HepG2 (cell line): ENCODE data around the gene HCFC1R1. TPM values are rescaled to one million over a fixed set of nuclear protein-coding genes. Genes with fewer than 3 reads are reported as not detected.

Experiments used
- ATAC-seq: fragments of 200-7000 bp; cut with Tn5 transposase; 3 replicates; pipeline ENCODE4 v1.9.1; 2020; ENCODE audit warnings: mild to moderate bottlenecking, moderate library complexity
- BruUV-seq: library from RNA; stranded (reverse); fragments of 400-500 nt; replicated peaks from 2 replicates; lab custom pipeline; 2021; lab: Mats Ljungman, UMichigan
- CTCF ChIA-PET: fragments of 300-600 bp; formaldehyde crosslinking; extraction: SDS; loops from one replicate; lab custom pipeline; 2021; ENCODE audit warnings: low total read pairs, inconsistent platforms, low intra/inter-chr PET ratio; lab: Yijun Ruan, JAX
- POLR2A ChIA-PET: fragments of 350-600 bp; sonication (Branson Sonifier 250); formaldehyde crosslinking; loops from one replicate; lab custom pipeline; 2020; ENCODE audit warnings: antibody characterized with exemption, inconsistent platforms; lab: Yijun Ruan, JAX
- DNase-seq: peaks from one replicate; pipeline ENCODE4 v3.0.0-alpha.2; 2015; ENCODE audit warnings: low spot score
- FAIRE-seq: peaks from 3 replicates; lab custom pipeline; 2011; peaks lifted over from hg19 to GRCh38; lab: Jason Lieb, UNC
- H2AFZ ChIP-seq: one replicate; pipeline ENCODE4 v1.6.1; 2011; ENCODE audit warnings: low read length, inconsistent platforms
- H3K27ac ChIP-seq: fragments of 300-600 bp; 3 replicates; pipeline ENCODE4 v1.8.0; 2011; ENCODE audit warnings: mixed run types, mild to moderate bottlenecking, mixed read lengths, low read length, inconsistent platforms; ENCODE audit not compliant: insufficient read depth; ENCODE audit errors: extremely low read length
- H3K27me3 ChIP-seq, 2 experiments: fragments of 200-600 bp in 1 of 2; 2 replicates in 1 of 2; 3 replicates in 1 of 2; pipeline versions ENCODE4 v1.6.0 to v1.8.0; 2011; ENCODE audit warnings: low read length in 2 of 2, mild to moderate bottlenecking in 2 of 2, moderate library complexity in 2 of 2, inconsistent platforms in 1 of 2; ENCODE audit not compliant: insufficient read depth in 2 of 2, control insufficient read depth in 1 of 2
- H3K36me3 ChIP-seq, 2 experiments: fragments of 200-600 bp in 1 of 2; replicated peaks in 1 of 2; 2 replicates in 1 of 2; 3 replicates in 1 of 2; pipeline versions ENCODE4 v1.5.1 to v1.8.0; 2011; ENCODE audit warnings: low read length in 2 of 2, inconsistent platforms in 1 of 2; ENCODE audit not compliant: insufficient read depth in 2 of 2, control insufficient read depth in 1 of 2
- H3K4me1 ChIP-seq: 2 replicates; pipeline ENCODE4 v1.5.1; 2012; ENCODE audit warnings: low read length, inconsistent platforms; ENCODE audit not compliant: insufficient read depth
- H3K4me2 ChIP-seq: 2 replicates; pipeline ENCODE4 v1.6.0; 2011; ENCODE audit warnings: low read depth, low read length, inconsistent platforms
- H3K4me3 ChIP-seq, 3 experiments: fragments of 200-600 bp in 1 of 3; sonication (generic), shearing (Covaris generic) in 1 of 3; replicated peaks in 1 of 3; 2 replicates each; pipeline ENCODE4 v1.5.1; 2011 to 2016; ENCODE audit warnings: low read length in 3 of 3, inconsistent platforms in 2 of 3, low read depth in 2 of 3, mild to moderate bottlenecking in 2 of 3, control low read depth in 1 of 3, mixed read lengths in 1 of 3; ENCODE audit not compliant: insufficient read depth in 1 of 3
- H3K79me2 ChIP-seq: one replicate; pipeline ENCODE4 v1.6.1; 2011; ENCODE audit warnings: low read length, inconsistent platforms; ENCODE audit not compliant: insufficient read depth
- H3K9ac ChIP-seq: 2 replicates; pipeline ENCODE4 v1.6.0; 2011; ENCODE audit warnings: mild to moderate bottlenecking, low read depth, low read length, inconsistent platforms; ENCODE audit not compliant: insufficient read depth
- H3K9me3 ChIP-seq: 2 replicates; pipeline ENCODE4 v1.5.1; 2012; ENCODE audit warnings: mild to moderate bottlenecking, low read length
- H4K20me1 ChIP-seq: 2 replicates; pipeline ENCODE4 v1.6.0; 2011; ENCODE audit warnings: inconsistent platforms, mild to moderate bottlenecking, low read length, moderate library complexity; ENCODE audit not compliant: insufficient read depth
- MED1 ChIP-seq: sonication (generic); formaldehyde crosslinking; IDR thresholded peaks from 2 replicates; pipeline ENCODE4 v1.4.0; 2020; ENCODE audit warnings: missing genetic modification reagents
- NFKBIZ ChIP-seq: IDR thresholded peaks from 2 replicates; pipeline ENCODE4 v1.6.1; 2018; ENCODE audit warnings: missing genetic modification reagents, missing compliant biosample characterization
- NR2F2 ChIP-seq: IDR thresholded peaks from 2 replicates; pipeline ENCODE4 v1.6.1; 2012; ENCODE audit warnings: low read depth, inconsistent platforms, borderline replicate concordance
- PHF5A ChIP-seq: IDR thresholded peaks from one replicate; pipeline ENCODE4 v1.6.1; 2018; ENCODE audit warnings: low read depth, missing genetic modification reagents; ENCODE audit not compliant: unreplicated experiment
- PITX1 ChIP-seq: sonication (generic); formaldehyde crosslinking; IDR thresholded peaks from 2 replicates; pipeline ENCODE4 v1.5.1; 2020; ENCODE audit warnings: mild to moderate bottlenecking, missing genetic modification reagents
- ZC3H4 ChIP-seq: sonication (generic); formaldehyde crosslinking; IDR thresholded peaks from 2 replicates; pipeline ENCODE4 v1.4.0; 2020; ENCODE audit warnings: missing genetic modification reagents, borderline replicate concordance
- ZNF788 ChIP-seq: sonication (generic); formaldehyde crosslinking; IDR thresholded peaks from 2 replicates; pipeline ENCODE4 v1.5.0; 2020; ENCODE audit warnings: mild to moderate bottlenecking, missing genetic modification reagents, borderline replicate concordance
- ZNF850 ChIP-seq: sonication (generic); formaldehyde crosslinking; conservative IDR thresholded peaks from 2 replicates; pipeline ENCODE4 v1.9.0; 2021; ENCODE audit warnings: mild to moderate bottlenecking, missing genetic modification reagents
- WGBS: methylation state at CpG from one replicate; pipeline ENCODE4 v1.1.6; 2017; ENCODE audit warnings: low lambda C conversion rate; 5-methylcytosine and 5-hydroxymethylcytosine counted together
- in situ Hi-C: cut with HindIII; loops from 2 replicates; pipeline ENCODE4 v1.10.0; 2017; ENCODE audit warnings: low pct_unique_long_range_greater_than_20kb; ENCODE audit not compliant: extremely low pct_ligation_motif_present
- intact Hi-C: fragments of 100-400 bp; cut with micrococcal nuclease; formaldehyde crosslinking; loops from one replicate; pipeline ENCODE4 v1.10.0; 2022; ENCODE audit not compliant: unreplicated experiment
- polyA plus RNA-seq, 8 experiments: library from polyadenylated mRNA; depleted of rRNA in 3 of 8; stranded (reverse) in 7 of 8; unstranded in 1 of 8; fragments of >200 nt; fragmentation: Illumina TruSeq in 4 of 8; extraction: Trizol in 4 of 8; gene quantifications; 2 replicates each; pipeline versions ENCODE4 v1.2.1 to v1.2.3, GENCODE V29; 2011 to 2016; ENCODE audit warnings: low read depth in 4 of 8, missing spikeins in 1 of 8, mixed read lengths in 1 of 8; ENCODE audit not compliant: insufficient read depth in 1 of 8
- total RNA-seq, 5 experiments: library from RNA; depleted of rRNA; stranded (reverse); fragments of >200 nt; fragmentation: Illumina TruSeq; extraction: Trizol; gene quantifications; 2 replicates each; pipeline ENCODE4 v1.2.3, GENCODE V29; 2016; ENCODE audit warnings: low read depth in 1 of 5
- TF ChIP-seq, protein P1 (sequence below): sonication (generic); formaldehyde crosslinking; IDR thresholded peaks from 2 replicates; pipeline ENCODE4 v1.5.0; 2020; ENCODE audit warnings: missing genetic modification reagents, mild to moderate bottlenecking, borderline replicate concordance
- TF ChIP-seq, protein P2 (sequence below): sonication (generic); formaldehyde crosslinking; IDR thresholded peaks from 2 replicates; pipeline ENCODE4 v1.5.1; 2020; ENCODE audit warnings: missing genetic modification reagents, mild to moderate bottlenecking, borderline replicate concordance
- TF ChIP-seq, protein P3 (sequence below): IDR thresholded peaks from 2 replicates; pipeline ENCODE4 v1.6.1; 2016
- TF ChIP-seq, protein P4 (sequence below): sonication (generic); formaldehyde crosslinking; IDR thresholded peaks from 2 replicates; pipeline ENCODE4 v1.5.0; 2020; ENCODE audit warnings: mild to moderate bottlenecking, missing genetic modification reagents

The HCFC1R1 gene
- total and polyA plus RNA-seq, 2 of the 13 experiments (the other 11 are each of a cell fraction or from before 2014, with no cell fraction given) = 13.8 to 16.1 TPM

DNA sequence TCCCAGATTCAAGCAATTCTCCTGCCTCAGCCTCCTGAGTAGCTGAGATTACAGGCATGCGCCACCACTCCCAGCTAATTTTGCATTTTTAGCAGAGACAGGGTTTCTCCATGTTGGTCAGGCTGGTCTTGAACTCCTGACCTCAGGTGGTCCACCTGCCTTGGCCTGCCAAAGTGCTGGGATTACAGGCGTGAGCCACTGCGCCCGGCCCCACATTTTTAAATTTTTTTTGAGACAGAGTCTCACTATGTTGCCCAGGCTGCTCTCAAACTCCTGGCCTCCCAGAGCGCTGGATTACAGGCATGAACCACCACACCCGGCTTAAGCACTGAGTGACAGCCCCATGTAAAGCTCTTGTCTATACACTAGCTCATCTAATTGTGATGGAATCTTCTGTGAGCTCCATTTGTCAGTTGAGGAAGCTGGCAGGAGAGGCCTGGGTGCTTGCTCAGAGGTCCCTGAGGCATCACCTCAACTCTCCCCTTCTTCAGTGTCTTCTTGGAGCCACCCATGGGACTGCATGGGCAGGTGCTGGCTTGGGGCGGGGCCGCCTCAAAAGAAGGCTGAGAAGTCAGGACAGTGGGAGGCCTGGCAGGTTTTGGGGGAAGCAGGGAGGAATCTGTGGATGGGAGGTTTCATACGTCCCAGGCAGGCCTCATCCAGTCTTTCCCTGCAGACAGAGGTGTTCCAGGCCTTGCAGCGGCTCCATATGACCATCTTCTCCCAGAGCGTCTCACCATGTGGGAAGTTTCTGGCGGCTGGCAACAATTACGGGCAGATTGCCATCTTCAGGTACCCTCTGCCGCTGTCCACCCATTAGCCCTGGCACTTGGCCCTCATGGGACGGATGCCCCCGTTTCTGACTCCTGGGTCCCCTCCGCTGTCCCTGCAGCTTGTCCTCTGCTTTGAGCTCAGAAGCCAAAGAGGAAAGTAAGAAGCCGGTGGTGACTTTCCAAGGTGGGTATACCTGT lies 1.6 kb upstream of the HCFC1R1 start (continued):
- no peak for TF ChIP-seq ZNF850 (CRISPR knock-in tag)
- TF ChIP-seq, protein P1, sequence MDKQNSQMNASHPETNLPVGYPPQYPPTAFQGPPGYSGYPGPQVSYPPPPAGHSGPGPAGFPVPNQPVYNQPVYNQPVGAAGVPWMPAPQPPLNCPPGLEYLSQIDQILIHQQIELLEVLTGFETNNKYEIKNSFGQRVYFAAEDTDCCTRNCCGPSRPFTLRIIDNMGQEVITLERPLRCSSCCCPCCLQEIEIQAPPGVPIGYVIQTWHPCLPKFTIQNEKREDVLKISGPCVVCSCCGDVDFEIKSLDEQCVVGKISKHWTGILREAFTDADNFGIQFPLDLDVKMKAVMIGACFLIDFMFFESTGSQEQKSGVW (CRISPR knock-in tag) = no peak

DNA sequence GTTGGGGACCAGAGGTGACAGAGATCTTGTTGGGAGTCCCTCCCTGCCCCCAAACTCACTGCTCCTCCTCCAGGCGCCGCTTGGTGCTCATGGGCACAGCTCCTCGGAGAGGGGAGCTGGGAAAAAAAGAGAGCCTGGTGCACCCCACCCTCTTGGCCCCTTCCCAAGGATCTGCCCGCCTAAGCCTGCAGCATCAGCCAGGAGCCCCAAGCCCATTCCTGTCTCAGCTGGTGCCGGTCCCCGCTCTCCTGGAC lies 400 bp downstream of the HCFC1R1 start:
- ATAC-seq = no peak
- BruUV-seq = no TSS peak
- no peak for FAIRE-seq
- TF ChIP-seq, protein P2, sequence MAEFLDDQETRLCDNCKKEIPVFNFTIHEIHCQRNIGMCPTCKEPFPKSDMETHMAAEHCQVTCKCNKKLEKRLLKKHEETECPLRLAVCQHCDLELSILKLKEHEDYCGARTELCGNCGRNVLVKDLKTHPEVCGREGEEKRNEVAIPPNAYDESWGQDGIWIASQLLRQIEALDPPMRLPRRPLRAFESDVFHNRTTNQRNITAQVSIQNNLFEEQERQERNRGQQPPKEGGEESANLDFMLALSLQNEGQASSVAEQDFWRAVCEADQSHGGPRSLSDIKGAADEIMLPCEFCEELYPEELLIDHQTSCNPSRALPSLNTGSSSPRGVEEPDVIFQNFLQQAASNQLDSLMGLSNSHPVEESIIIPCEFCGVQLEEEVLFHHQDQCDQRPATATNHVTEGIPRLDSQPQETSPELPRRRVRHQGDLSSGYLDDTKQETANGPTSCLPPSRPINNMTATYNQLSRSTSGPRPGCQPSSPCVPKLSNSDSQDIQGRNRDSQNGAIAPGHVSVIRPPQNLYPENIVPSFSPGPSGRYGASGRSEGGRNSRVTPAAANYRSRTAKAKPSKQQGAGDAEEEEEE (CRISPR knock-in tag) = 0 out of 2 replicates have a peak, but pooled peaks have one; percentile 1
- TF ChIP-seq, protein P3, sequence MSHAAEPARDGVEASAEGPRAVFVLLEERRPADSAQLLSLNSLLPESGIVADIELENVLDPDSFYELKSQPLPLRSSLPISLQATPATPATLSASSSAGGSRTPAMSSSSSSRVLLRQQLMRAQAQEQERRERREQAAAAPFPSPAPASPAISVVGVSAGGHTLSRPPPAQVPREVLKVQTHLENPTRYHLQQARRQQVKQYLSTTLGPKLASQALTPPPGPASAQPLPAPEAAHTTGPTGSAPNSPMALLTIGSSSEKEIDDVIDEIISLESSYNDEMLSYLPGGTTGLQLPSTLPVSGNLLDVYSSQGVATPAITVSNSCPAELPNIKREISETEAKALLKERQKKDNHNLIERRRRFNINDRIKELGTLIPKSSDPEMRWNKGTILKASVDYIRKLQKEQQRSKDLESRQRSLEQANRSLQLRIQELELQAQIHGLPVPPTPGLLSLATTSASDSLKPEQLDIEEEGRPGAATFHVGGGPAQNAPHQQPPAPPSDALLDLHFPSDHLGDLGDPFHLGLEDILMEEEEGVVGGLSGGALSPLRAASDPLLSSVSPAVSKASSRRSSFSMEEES (CRISPR knock-in tag) = peak; percentile 7; the same call in 1 of the 2 replicates
- TF ChIP-seq ZC3H4 (0 out of 2 replicates have a peak, but pooled peaks have one; percentile 28), NFKBIZ (no peak), PITX1 (CRISPR knock-in tag) (0 out of 2 replicates have a peak, but pooled peaks have one; percentile 13), PHF5A (peak; percentile 4), NR2F2 (0 out of 2 replicates have a peak, but pooled peaks have one; percentile 2), MED1 (CRISPR knock-in tag) (peak; percentile 7; the same call in 1 of the 2 replicates), ZNF788 (CRISPR knock-in tag) (no peak)
- TF ChIP-seq, protein P4, sequence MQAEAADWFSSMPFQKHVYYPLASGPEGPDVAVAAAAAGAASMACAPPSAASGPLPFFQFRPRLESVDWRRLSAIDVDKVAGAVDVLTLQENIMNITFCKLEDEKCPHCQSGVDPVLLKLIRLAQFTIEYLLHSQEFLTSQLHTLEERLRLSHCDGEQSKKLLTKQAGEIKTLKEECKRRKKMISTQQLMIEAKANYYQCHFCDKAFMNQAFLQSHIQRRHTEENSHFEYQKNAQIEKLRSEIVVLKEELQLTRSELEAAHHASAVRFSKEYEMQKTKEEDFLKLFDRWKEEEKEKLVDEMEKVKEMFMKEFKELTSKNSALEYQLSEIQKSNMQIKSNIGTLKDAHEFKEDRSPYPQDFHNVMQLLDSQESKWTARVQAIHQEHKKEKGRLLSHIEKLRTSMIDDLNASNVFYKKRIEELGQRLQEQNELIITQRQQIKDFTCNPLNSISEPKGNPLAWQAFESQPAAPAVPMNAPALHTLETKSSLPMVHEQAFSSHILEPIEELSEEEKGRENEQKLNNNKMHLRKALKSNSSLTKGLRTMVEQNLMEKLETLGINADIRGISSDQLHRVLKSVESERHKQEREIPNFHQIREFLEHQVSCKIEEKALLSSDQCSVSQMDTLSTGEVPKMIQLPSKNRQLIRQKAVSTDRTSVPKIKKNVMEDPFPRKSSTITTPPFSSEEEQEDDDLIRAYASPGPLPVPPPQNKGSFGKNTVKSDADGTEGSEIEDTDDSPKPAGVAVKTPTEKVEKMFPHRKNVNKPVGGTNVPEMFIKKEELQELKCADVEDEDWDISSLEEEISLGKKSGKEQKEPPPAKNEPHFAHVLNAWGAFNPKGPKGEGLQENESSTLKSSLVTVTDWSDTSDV (CRISPR knock-in tag) = 0 out of 2 replicates have a peak, but pooled peaks have one; percentile 1

More for the DNA sequence above, 400 bp downstream of the HCFC1R1 start:
- Histone ChIP-seq H3K4me3 (peak overlapping the region; percentile 62 to 93 (median 65)), H3K4me2 (peak overlapping the region; percentile 85), H3K4me1 (peaks cover 50% of the 10 kb centered on the region), H3K36me3 (peaks cover 16 to 17% of the 10 kb centered on the region in 2 experiments; a peak in 4 of 5 replicates), H4K20me1 (peaks cover 31% of the 10 kb centered on the region; the same call in 1 of the 2 replicates), H3K27me3 (no peaks in the 10 kb centered on the region; a peak in 2 of 5 replicates), H3K9ac (peak overlapping the region; percentile 99), H3K79me2 (peaks cover 5% of the 10 kb centered on the region), H3K9me3 (no peaks in the 10 kb centered on the region), H2AFZ (no peak overlapping the region), H3K27ac (peak overlapping the region; percentile 93)
- no peak for DNase-seq
- in situ Hi-C loops (no loop called here), intact Hi-C loops (no loop called here)
- POLR2A ChIA-PET = interaction anchor here (1.2 to 18.8 kb wide), 13 partner anchors 8 to 271 kb away, joined by 3 to 750 read pairs (median 4); partner anchors contain the start of genes CLDN9, IL32, KREMEN2 and PKMYT1
- no CpG with 5 or more reads among the region's 6 CpGs for WGBS
- CTCF ChIA-PET = no interaction called here
